Upper lobe of left lung (tissue), 4 donors: Measurements from ENCODE around the gene AZI2.

Experiments
- CTCF ChIP-seq, 6 experiments: fragments of 450-650 bp in 4 of 6; fragments of 200-600 bp in 2 of 6; sonication (generic) in 2 of 6; IDR thresholded peaks; one replicate each; pipeline ENCODE4 v1.5.1; 2016 to 2019; ENCODE audit warnings: antibody characterized with exemption in 6 of 6
- POLR2AphosphoS5 ChIP-seq, 2 donors: sonication (generic); formaldehyde crosslinking; IDR thresholded peaks; one replicate each; pipeline ENCODE4 v1.5.1; 2017; ENCODE audit warnings: antibody characterized with exemption in 2 of 2

GRCh38 chr3:28295898-28296490 is 52.6 kb downstream of the AZI2 start:
- TF ChIP-seq CTCF (IDR thresholded peaks at IDR 0.05): no peak
- no peak for TF ChIP-seq POLR2AphosphoS5 (IDR thresholded peaks at IDR 0.05)
